Measurements from ENCODE around the gene IL19. TPM values are rescaled to one million over a fixed set of nuclear protein-coding genes. Genes with fewer than 3 reads are reported as not detected.
"Not testable (repeated sequence)": the region's sequence is repeated elsewhere in the genome, so short reads cannot be mapped to it uniquely, and the experiment has no call there.

Gene IL19
- total RNA-seq, 1 donor, result 1.7 TPM

DNA sequence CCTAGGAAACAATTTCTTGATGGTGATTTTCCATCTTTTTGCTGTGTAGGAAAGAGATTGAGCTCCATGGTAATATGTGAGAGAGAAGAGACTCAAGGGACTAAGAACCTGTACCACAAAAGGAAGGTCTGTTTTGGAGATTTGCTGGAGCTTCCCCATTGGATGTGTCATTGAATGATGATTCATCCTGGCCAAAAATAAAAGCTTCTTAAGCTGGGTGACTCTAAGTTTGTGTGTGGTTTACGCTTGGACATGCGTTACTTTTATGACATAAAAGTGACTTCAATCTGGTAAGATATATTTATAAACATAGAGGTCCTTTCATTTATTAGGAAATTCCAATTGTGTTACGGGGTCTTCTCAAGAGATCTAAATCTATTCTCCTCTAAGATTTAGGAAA is 17.4 kb upstream of the IL19 start:
- H3K4me3 ChIP-seq (ENCODE audit: low read depth, low read length), result no peak overlapping the region
- TF ChIP-seq, protein P1, sequence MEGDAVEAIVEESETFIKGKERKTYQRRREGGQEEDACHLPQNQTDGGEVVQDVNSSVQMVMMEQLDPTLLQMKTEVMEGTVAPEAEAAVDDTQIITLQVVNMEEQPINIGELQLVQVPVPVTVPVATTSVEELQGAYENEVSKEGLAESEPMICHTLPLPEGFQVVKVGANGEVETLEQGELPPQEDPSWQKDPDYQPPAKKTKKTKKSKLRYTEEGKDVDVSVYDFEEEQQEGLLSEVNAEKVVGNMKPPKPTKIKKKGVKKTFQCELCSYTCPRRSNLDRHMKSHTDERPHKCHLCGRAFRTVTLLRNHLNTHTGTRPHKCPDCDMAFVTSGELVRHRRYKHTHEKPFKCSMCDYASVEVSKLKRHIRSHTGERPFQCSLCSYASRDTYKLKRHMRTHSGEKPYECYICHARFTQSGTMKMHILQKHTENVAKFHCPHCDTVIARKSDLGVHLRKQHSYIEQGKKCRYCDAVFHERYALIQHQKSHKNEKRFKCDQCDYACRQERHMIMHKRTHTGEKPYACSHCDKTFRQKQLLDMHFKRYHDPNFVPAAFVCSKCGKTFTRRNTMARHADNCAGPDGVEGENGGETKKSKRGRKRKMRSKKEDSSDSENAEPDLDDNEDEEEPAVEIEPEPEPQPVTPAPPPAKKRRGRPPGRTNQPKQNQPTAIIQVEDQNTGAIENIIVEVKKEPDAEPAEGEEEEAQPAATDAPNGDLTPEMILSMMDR (IDR thresholded peaks at IDR 0.05; ENCODE audit: insufficient read depth, low read depth, low read length), result no peak
- peak; percentile 78 for DNase-seq (ENCODE audit: low read depth)

DNA sequence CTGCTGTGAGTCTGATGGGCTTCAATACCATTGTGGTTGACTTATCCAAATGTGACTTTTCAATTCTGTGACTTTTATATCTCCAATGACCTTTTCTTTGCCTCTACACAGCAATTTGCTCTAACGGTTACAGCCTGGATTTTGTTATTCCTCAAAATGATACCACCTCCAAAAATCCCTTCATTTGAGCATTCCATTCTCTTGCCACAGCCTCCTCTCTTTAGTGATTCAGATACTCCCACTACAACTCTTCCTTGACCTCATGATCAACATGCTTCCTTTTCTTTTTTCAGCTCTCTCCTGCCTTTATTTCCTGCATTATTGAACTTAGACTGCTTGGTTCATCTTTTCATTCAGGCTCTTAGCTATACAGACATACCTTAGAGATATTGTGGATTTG is 16.6 kb upstream of the IL19 start:
- H3K4me3 ChIP-seq (ENCODE audit: low read depth, low read length), result no peak overlapping the region
- DNase-seq (ENCODE audit: low read depth), result peak; percentile 77
- TF ChIP-seq, protein P1 (IDR thresholded peaks at IDR 0.05; ENCODE audit: insufficient read depth, low read depth, low read length), result no peak

DNA sequence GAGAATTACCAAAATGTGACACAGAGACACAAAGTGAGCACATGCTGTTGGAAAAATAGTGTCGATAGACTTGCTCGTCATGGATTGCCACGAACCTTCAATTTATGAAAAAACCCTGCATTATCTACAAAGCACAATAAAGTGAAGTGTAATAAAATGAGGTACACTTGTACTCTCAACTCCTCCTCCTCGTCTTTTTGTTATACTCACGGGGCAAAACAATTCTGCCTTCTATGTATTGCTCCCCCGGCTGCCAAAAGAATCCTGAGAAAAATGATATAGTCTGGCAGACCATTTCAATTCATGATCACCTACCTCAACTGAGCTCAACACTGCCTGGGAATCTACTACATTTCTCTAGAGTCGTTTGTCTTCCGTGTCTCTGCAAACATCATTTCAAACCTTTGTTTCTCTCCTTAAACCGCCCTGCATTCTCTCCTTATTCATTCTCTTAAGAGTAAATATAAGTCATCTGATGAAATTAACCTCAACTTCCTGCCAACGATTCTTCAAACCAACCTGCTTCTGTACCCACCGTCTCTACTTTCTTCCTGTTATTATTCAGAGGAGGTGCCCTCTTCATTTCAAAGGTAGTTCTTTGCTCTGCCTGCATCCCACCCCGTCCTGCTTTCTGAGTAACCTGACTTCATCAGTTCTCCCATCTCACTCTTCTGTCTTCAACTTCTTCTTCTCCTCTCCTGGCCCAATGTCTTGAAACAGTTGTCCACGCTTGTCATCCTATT is 12.9 kb upstream of the IL19 start:
- DNase-seq (ENCODE audit: low read depth), result no peak
- TF ChIP-seq, protein P1 (IDR thresholded peaks at IDR 0.05; ENCODE audit: insufficient read depth, low read depth, low read length), result no peak
- H3K4me3 ChIP-seq (ENCODE audit: low read depth, low read length), result no peak overlapping the region

DNA sequence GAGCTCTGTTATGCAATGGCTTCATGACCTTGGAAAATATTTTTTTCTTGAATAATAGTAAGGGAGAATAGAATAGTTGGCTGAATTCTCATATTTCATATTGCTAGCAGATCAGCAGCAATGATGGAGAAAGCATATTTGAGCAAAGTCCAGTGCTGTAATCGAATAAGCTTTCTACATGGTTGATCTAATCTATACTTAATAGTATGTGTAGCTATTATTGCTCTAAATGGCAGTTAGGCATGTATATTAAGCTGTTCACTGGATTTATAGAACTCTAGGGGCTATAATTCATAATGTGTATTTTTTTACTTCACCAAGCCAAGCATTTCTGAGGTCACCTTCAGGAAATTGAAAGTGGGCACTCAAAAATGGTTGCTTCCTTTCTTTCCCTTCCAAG is 10.0 kb upstream of the IL19 start:
- H3K4me3 ChIP-seq (ENCODE audit: low read depth, low read length), result no peak overlapping the region
- DNase-seq (ENCODE audit: low read depth), result no peak
- TF ChIP-seq, protein P1 (IDR thresholded peaks at IDR 0.05; ENCODE audit: insufficient read depth, low read depth, low read length), result no peak

DNA sequence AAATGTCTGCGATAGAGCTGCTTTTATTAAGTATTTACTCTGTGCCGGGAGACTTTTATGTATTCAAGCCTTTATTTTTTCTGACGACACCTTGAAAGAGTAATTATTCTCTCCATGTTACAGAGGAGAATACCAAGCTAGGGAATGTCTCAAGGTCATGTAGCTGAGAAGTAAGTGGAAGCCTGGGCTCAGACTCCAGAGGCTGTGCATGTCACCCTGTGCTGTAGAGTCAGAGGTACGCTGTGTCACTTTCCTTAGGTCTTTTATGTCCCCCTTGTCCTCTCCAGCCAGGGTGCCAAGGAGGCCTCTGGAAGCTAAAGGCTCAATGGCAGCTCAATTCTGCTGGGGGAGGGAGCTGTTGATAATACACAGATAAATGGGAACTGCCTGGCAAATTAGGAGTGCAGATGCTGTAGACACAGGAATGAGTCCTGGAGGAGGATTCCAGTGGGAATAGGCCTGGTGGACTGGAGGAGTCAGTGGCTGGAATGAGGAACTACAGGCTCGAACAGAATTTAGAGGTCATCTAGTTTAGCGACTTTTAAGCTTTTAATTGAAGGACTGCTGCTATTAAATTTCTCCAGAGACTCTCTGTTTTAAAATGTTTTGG is 9.3 kb upstream of the IL19 start:
- TF ChIP-seq, protein P1 (IDR thresholded peaks at IDR 0.05; ENCODE audit: insufficient read depth, low read depth, low read length), result peak; percentile 58
- DNase-seq (ENCODE audit: low read depth), result peak; percentile 28
- no peak overlapping the region for H3K4me3 ChIP-seq (ENCODE audit: low read depth, low read length)

DNA sequence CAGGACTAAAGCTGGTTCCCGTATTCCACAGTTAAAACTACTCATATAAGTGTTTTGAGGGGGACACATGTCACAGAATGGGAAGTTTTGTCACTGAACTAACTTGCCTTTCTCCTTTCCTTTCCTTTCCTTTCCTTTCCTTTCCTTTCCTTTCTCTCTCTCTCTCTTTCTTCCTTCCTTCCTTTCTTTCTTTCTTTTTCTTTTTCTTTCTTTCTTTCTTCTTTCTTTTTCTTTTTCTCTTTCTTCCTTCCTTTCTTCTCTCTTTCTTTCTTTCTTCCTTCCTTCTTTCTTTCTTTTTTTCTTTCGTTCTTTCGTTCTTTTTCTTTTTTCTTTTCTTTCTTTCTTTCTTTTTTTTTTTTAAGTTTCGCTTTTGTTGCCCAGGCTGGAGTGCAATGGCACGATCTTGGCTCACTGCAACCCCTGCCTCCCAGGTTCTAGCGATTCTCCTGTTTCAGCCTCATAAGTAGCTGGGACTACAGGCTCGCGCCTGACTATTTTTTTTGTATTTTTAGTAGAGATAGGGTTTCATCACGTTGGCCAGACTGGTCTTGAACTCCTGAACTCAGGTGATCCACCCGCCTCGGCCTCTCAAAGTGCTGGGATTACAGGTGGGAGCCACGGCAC is 7.7 kb upstream of the IL19 start:
- not testable (repeated sequence) for DNase-seq (ENCODE audit: low read depth); H3K4me3 ChIP-seq (ENCODE audit: low read depth, low read length)

DNA sequence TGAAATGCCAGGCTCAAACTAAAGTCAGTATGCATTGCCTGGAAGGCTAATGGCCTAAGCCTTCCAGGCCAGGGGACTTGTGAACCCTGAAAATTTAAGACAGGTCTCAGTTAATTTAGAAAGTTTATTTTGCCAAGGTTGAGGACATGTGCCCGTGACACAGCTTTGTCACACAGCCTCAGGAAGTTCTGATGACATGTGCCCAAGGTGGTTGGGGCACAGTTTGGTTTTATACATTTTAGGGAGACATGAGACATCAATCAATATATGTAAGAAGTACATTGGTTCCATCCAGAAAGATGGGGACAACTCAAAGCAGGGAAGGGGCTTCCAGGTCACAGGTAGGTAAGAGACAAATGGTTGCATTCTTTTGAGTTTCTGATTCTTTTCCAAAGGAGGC is 4.8 kb upstream of the IL19 start:
- not testable (repeated sequence) for DNase-seq (ENCODE audit: low read depth); H3K4me3 ChIP-seq (ENCODE audit: low read depth, low read length)
